GM18526 (cell line): ENCODE results near the gene MYL12A.
A peak's percentile ranks its signal among the peaks of the same experiment; 100 is the strongest.

ENCODE experiments used
- POLR2A ChIP-seq: IDR thresholded peaks from 3 replicates; pipeline ENCODE4 v1.6.1; 2011; ENCODE audit not compliant: insufficient read length; ENCODE audit errors: extremely low read depth

MYL12A gene

DNA sequence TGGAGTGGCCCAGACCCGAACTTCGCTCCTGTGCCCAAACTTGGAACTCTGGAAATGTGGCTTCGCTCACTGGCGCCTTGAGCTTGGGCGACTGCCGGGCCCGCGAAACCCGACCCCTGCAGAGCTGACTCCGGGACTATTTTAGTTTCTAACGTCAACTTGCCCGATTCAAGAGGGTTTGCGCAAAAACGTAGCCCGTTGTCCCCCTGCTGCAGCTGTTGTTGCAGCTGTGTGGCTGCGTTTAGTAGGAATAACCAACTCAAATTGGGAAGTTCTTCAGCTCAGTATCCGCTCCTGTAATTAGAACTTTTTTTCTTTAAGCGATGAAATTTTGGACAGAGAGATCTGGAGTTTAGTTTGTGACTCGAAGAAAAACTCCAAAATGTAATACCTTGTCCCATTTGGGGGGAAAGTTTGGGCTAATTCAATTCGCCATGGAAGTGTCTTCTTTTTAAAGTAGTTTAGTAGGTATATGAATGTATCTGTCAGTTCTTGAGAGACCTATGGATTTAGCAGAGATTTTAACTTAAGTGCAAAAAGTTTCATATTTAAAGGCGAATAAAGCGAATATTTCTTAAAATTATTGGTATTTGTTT lies 559 bp downstream of the MYL12A start:
- no peak for TF ChIP-seq POLR2A

DNA sequence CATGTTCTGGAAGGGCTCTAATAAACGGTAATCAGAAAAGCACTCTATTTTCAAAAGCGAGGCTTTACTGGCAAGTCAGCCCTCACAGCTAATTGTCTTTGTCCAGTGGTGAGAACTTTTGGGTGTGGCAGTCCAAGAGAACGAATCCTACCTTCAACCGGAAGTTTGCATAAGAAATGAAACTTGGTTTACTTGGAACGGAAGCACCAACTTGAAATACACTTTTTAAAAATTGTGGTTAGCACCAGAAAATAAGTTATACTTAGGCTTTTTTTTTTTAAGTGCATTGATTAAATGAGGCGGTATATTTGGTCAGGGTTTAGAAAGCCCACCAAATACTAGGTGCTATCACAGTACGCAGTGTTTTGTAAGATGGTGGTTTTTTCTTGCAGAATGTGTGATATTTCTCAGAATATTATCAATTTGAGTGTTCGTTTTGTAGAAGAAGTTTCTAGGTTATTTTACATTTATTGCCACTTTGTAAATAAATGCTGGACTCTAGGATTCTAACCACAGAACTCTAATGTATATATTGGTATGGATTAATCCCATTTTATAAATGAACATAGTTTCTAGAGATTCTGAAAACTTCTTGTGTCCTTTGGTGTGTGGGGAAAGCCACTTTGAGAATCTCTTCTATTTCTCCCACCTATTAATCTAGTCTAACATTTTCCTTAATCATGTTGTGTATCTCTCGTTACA lies 1.2 kb downstream of the MYL12A start:
- TF ChIP-seq POLR2A, result peak; percentile 32

DNA sequence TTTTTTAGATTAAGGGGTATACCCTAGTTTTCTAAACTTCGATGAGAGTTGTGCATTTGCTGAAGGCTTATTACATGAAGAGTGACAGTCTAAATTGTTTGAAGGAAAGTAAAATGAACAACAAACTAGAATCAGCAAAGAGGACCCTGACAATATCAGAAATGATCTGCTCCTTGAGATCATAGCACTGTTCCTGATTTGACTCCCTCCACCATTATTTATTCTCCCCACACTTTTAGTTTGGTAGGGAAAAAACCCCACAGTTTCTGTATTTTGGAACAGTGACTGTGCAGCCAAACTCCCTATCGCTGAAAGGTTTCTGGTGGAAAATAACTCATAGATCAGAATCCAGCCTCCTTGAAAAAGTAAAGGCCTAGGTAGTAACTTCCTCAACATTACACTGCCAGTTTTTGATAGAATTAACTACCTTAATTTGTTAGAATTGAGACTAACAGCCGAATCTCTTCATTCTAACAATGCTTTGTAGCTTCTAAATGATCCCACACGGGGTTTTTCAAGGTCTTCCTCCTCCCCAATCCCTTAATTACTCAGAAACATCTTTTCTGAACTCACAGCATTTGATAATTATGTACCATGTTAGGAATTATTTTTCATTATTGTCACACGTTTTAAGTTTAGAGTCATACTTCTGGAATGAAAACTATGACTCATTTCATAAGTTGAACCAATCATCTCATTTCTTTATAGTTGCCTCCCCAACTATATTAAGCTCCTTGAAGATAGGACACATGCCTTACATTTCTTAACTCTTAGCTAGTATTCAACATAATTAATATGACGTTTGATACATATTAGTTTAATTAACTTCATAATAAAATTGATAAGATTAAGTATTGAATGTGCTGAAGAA lies 2.9 kb downstream of the MYL12A start:
- TF ChIP-seq POLR2A, result no peak

DNA sequence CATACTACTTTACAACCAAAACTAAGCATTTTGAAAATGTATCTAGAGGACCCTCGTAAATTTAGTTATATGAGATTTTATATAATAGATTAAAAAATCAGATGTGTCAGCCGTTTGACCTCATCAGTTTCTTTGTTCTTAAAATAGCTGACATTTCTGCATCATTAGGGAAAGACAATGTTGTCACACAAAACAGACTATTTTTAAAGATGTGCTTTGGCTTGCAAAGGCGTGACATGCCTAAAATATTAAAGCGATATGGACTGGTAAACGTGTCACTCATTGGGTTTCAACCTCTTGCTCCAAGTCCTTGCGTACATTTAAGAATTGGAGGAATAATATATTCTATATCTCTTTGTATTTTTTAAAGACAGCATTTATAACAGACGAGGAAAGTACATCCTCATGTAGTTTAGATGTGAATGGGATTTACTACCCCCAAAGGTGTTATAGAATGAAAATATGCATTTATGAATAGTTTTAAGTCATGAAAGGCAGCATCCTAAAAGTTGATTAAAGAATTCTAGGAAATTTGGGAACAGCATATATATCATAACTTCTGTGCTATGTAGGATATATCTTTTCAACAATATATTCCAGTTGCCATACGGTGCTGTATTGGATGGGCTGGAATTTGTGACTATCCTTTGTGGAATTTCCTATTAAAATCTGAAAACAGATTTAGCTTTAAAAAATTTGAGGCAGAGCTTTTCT lies 3.8 kb downstream of the MYL12A start:
- peak; percentile 27 for TF ChIP-seq POLR2A

DNA sequence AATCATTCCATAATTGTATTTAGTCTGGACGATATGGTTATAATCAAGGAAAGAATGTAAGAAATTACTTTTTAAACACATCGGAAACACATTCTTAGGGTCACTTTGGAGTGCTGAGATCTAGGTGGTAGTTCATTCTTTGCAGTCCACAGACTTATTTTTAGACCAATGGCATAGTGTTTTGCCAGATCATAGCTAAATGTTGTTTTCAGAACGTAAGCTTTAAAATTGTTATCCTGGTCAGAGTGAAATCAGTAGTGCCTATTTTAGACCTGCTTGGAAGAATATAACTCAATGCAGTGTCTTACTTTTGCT lies 4.3 kb downstream of the MYL12A start:
- no peak for TF ChIP-seq POLR2A

DNA sequence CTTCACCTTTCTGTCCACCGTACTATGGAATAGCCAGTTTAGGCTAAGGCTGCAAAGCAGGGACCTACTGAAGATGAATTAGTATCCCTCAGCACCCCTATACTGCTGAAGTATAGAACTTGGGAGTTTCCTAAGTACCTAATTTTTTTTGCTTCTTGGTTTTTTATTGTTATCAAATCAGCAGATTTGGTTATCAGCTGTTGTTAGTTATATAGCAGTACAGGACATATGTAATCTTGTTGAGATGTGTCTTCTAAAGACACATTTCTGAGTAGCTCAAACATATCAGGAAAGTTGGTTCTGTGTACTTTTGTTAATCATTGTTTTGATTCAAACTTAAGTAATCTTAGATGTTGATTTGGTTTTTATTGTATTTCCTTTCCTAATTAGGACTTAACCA lies 5.2 kb downstream of the MYL12A start:
- TF ChIP-seq POLR2A, result no peak

DNA sequence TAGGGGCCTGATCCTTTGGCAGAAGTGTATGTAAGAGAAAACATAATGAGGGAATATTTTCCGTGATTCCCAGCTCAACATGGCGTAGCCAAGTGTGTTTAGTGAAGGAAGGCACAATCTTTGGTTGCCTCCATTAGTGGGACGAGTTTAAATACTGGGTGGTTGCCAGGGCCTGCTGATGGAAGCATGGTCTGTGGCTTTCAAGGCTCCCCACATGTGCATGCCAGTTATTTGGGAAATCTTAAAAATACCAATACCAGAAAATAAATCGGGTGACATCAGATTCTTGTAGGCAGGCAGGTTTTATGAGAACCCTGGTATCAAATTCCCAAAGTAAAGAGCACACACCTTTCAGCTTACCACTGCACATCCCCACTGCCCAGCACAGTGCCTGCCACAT lies 7.1 kb downstream of the MYL12A start:
- no peak for TF ChIP-seq POLR2A

DNA sequence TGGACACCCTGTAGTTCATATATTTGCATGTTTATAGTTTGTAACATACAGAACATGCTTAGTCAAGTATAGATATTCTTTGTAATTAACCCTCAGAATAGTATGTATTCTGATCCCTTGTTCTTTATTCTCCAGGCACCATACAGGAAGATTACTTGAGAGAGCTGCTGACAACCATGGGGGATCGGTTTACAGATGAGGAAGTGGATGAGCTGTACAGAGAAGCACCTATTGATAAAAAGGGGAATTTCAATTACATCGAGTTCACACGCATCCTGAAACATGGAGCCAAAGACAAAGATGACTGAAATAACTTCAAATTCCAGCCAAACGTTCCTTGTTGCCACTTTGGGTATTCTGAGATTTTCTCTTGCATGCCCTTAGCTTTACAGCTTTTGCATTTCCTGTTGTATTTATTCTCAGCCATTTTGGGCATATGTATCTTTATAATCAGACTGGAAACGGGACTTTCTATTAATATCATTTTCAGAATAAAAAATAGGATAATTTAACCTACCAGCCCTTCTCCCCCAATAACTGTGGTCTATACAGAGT lies 8.1 kb downstream of the MYL12A start:
- no peak for TF ChIP-seq POLR2A

DNA sequence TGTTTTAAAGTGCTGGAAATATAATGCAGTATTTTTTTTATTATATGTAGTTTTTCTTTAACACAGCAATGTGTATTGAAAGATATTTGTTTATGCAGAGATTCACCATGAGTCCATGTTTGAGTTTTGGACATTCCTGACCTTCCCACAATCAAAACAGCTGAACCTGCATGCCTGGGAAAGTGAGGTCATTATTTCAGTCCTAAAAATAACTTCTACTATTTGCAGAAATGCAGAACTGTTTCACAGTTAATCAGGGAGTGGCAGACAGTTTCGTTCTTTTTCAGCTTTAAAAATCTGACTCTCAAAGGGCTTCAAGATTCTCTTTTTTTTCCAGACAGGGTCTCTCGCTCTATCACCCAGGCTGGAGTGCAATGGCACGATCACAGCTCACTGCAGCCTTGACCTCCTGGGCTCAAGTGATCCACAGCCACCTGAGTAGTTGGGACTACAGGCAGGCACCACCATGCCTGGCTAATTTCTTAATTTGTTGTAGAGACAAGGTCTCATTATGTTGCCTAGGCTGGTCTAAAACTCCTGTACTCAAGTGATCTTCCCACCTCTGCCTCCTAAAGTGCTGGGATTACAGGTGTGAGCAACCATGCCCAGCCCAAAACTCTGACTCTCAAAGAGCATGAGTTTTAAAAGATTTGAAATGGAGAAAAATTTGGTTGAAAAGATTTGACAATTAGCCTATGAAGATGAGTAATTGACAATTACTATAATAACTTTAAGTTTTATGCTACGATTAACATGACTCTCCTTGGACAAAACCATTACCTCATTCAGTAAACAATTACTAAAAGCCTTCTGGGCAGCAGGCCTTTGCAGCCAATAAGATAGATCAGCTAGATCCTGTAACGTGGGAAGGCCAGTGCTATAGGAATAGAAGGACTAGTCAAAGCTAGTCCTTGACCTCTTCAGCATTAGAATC lies 9.4 kb downstream of the MYL12A start:
- no peak for TF ChIP-seq POLR2A

DNA sequence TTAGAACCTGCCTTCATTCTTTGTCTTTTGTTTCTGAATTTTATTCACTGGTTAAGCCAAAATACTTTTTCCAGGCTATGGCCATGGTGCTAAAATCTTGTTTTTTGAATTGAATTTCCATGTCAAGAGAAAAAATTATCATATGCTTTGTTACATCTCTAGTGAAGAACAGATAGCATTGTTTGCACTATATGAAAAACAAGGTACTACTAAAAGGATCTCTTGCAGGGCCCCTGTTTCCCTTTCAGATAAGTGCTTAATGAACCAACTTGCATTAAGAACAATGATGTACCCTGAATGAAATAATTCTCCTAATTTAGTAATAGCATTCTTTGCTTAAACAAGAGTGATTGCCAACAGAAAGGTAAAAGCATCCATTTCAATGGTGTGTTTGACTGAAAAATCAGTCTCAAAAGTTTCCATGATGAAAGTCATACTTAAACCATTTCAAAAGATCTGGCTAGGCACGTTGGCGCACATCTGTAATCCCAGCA lies 10.1 kb downstream of the MYL12A start:
- TF ChIP-seq POLR2A, result no peak

DNA sequence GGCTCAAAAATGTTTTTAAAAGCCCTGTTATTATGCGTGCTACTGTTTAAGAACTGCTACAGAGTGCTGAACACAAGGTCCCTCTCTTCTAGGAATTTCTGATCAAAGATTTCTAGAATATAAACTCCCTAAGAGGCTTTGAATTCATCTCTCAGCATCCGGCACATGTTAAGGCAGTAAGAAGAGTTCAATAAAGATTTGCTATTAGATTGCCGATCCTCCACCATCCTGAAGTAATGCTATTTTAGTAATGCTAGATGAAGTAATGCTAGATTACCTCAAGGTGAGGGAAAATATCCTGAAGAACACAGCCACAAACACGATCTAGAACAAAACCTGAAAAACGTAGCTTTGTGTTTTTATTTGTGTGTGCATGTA lies 13.4 kb downstream of the MYL12A start:
- no peak for TF ChIP-seq POLR2A

DNA sequence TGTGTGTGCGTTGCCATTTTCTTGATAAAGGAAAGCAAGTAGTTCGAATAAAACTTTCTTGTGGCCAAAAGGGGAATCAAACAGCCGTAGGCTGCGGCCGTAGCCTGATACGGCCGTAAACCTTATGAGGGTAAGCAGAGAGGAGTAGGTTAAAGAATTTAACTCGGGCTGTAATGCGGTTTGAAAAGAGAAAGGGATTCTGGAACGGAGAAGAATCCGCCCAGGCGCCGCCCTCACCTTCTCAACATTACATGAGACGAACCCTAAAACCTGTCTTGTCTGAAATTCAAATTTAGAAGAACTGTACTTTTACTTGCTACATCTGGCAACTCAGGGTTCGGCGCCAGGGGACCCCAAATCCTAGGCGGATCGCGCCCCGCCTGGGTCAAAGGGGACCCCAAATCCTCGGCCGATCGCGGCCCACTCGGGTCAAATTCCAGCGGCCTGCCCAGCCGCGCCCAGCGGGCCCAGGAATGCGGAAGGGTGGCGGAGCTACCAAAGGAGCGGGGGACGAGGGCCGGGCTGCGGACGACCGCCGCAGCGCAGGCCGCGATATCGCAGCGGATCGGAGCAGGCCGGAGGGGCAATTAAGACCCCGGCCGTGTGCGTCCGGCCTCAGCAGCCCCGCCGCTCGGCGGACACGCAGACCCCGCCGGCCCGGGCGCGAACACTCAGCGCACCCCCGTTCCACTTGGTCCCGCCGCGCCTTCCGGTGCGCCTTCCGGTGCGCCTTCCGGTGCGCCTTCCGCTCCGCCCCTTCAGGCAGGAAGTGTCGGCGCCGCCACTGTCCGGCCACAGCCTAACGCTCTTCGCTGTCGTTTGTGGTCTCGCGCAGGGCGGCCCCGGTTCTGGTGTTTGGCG lies 14.0 kb downstream of the MYL12A start, which contains the start of gene MYL12B:
TSS of gene MYL12B (plus strand) at position 761 of the 861 bp plus-strand sequence. CDS start 10,766 bp downstream, outside the sequence.
- peak; percentile 73 for TF ChIP-seq POLR2A
